Nephron (organoid): ENCODE results near the gene CISD3.
A peak's percentile ranks its signal among the peaks of the same experiment; 100 is the strongest.

ENCODE experiments used
- H3K27ac Mint-ChIP-seq, 3 experiments: 2 replicates each; pipeline ENCODE4 v1.8.0; 2020; ENCODE audit warnings: mixed read lengths in 3 of 3, mild to moderate bottlenecking in 2 of 3, moderate library complexity in 1 of 3
- H3K27me3 Mint-ChIP-seq: 2 replicates; pipeline ENCODE4 v1.8.0; 2021; ENCODE audit warnings: low read depth, mild to moderate bottlenecking, moderate library complexity, mixed read lengths
- H3K36me3 Mint-ChIP-seq: 2 replicates; pipeline ENCODE4 v1.8.0; 2020; ENCODE audit warnings: low read depth, mixed read lengths
- H3K4me1 Mint-ChIP-seq: 2 replicates; pipeline ENCODE4 v1.8.0; 2020; ENCODE audit warnings: mixed read lengths
- H3K4me3 Mint-ChIP-seq, 3 experiments: 2 replicates each; pipeline ENCODE4 v1.8.0; 2020; ENCODE audit warnings: mild to moderate bottlenecking in 3 of 3, mixed read lengths in 3 of 3, moderate library complexity in 2 of 3
- H3K9me3 Mint-ChIP-seq: 2 replicates; pipeline ENCODE4 v1.8.0; 2020; ENCODE audit warnings: mixed read lengths
- CTCF ChIP-seq, 3 experiments: fragments of 200-600 bp; sonication (generic); IDR thresholded peaks; one replicate each; pipeline ENCODE4 v1.5.0; 2021; ENCODE audit warnings: antibody characterized with exemption in 3 of 3; ENCODE audit not compliant: unreplicated experiment in 3 of 3

The CISD3 gene

GRCh38 chr17:38729886-38730525 is at the start of gene CISD3:
Gene CISD3, plus strand, starts transcription at chr17:38730341. Its CDS starts 18 bp downstream, at chr17:38730359.
- Mint-ChIP-seq H3K27ac (peak within 1 kb of the TSS; percentile 84 to 92 (median 91)), H3K9me3 (no peaks in the 10 kb centered on the region), H3K27me3 (no peaks in the 10 kb centered on the region), H3K4me1 (peaks cover 52% of the 10 kb centered on the region), H3K4me3 (peak within 1 kb of the TSS; percentile 87 to 94 (median 91)), H3K36me3 (peaks cover 27% of the 10 kb centered on the region)
- TF ChIP-seq CTCF (IDR thresholded peaks at IDR 0.05; ENCODE audit: unreplicated experiment in 3 of 3): peak; percentile 66 to 73 (median 68)

DNA sequence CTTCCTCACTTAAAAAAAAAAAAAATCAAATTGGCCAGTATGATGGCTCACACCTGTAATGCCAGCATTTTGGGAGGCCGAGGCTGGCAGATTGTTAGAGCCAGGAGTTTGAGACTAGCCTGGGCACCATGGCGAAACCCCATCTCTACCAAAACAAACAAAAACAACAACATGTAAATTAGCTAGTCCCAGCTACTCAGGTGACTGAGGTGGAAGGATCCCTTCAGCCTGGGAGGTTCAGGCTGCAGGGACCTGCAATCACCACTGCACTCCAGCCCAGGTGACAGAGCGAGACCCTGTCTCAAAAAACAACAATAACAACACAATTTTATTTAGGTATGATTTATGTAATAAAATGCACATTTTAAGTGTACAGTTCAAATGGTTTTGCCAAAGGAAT is 49.0 kb upstream of the CISD3 start:
- TF ChIP-seq CTCF (IDR thresholded peaks at IDR 0.05; ENCODE audit: unreplicated experiment in 3 of 3): no peak
- Mint-ChIP-seq H3K36me3 (no peaks in the 10 kb centered on the region), H3K27me3 (peaks cover 28% of the 10 kb centered on the region)

DNA sequence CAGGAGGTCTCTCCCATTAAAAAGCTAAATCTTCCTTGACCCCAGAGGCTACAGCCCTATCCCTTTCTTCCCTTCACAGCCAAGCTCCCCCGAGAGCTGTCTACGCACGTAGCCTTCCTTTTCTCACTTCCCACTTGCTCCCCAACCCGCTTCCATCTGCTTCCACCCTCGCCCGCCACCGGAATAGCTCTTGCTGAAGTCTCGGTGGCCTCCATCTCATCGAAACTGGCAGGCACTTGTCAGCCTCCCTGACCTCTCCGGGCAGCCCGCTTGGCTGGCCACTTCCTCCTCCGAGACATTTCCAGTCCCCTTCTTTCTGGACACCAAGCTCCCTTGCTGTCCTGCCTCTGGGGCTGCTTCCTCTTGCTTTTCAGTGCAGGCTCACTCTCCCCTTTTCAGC is 44.6 kb upstream of the CISD3 start:
- Mint-ChIP-seq H3K27ac (no peak overlapping the region), H3K4me3 (no peak overlapping the region), H3K27me3 (peaks cover 14% of the 10 kb centered on the region), H3K36me3 (no peaks in the 10 kb centered on the region), H3K4me1 (no peaks in the 10 kb centered on the region), H3K9me3 (no peaks in the 10 kb centered on the region)
- no peak for TF ChIP-seq CTCF (IDR thresholded peaks at IDR 0.05; ENCODE audit: unreplicated experiment in 3 of 3)

More for the DNA sequence above, 49.0 kb upstream of the CISD3 start:
- H3K27ac Mint-ChIP-seq: no peak overlapping the region
- no peaks in the 10 kb centered on the region for H3K9me3 Mint-ChIP-seq
- H3K4me1 Mint-ChIP-seq: no peaks in the 10 kb centered on the region
- H3K4me3 Mint-ChIP-seq: no peak overlapping the region

- peaks cover 14% of the 10 kb centered on the region for H3K27me3 Mint-ChIP-seq
- H3K4me1 Mint-ChIP-seq: no peaks in the 10 kb centered on the region
- TF ChIP-seq CTCF (IDR thresholded peaks at IDR 0.05; ENCODE audit: unreplicated experiment in 3 of 3): no peak
- H3K9me3 Mint-ChIP-seq: no peaks in the 10 kb centered on the region
- H3K36me3 Mint-ChIP-seq: no peaks in the 10 kb centered on the region
- no peak overlapping the region for H3K27ac Mint-ChIP-seq
- no peak overlapping the region for H3K4me3 Mint-ChIP-seq
Observed at GRCh38 chr17:38687286-38687685, 42.9 kb upstream of the CISD3 start.

DNA sequence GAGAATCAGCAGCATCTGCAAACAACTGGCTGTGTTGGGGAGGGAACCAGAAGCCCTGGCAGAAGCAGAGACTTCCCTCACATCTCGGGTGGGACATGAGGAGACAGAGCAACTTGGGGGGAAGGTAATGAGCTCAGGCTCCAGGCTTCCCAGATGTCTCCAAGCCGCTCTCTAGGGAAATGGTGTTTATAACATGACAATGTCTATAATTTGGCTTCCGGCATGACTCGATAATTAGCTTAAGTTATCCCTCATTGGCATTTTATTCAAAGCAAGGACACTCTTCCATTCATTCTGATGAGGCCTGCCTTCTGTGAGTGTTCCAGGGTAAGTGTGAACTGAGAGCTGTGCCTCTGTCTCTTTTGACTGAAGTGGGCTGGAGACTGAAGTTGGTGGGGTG is 39.8 kb upstream of the CISD3 start:
- Mint-ChIP-seq H3K4me1 (peaks cover 15% of the 10 kb centered on the region), H3K27me3 (peaks cover 7% of the 10 kb centered on the region), H3K9me3 (no peaks in the 10 kb centered on the region), H3K36me3 (no peaks in the 10 kb centered on the region), H3K27ac (no peak overlapping the region), H3K4me3 (no peak overlapping the region)
- TF ChIP-seq CTCF (IDR thresholded peaks at IDR 0.05; ENCODE audit: unreplicated experiment in 3 of 3): no peak

DNA sequence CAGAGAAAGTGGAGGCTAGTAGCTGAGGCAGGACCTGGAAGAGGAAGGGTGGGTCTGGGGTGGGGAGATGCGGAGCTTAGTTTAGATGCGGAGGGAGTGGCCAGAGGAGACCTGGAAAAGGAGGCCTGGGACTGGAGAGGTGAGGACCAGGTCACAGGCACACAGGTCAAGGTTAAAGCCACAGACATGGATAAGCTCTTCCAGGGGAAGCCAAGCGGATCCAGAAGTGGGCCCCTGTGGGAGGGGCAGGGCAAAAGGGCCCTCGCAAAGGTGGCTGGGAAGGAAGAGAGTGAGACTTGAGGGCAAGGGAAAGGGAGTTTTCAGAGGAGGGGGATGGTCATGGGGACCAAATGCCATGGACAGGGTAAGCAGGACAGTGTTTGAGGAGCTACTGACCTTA is 39.0 kb upstream of the CISD3 start:
- no peak for TF ChIP-seq CTCF (IDR thresholded peaks at IDR 0.05; ENCODE audit: unreplicated experiment in 3 of 3)
- Mint-ChIP-seq H3K9me3 (no peaks in the 10 kb centered on the region), H3K36me3 (no peaks in the 10 kb centered on the region), H3K4me3 (no peak overlapping the region), H3K4me1 (peaks cover 15% of the 10 kb centered on the region), H3K27me3 (no peaks in the 10 kb centered on the region), H3K27ac (peak overlapping the region in 1 of 3 experiments; percentile 85)
